ENCODE data around the gene USP11.

DNA sequence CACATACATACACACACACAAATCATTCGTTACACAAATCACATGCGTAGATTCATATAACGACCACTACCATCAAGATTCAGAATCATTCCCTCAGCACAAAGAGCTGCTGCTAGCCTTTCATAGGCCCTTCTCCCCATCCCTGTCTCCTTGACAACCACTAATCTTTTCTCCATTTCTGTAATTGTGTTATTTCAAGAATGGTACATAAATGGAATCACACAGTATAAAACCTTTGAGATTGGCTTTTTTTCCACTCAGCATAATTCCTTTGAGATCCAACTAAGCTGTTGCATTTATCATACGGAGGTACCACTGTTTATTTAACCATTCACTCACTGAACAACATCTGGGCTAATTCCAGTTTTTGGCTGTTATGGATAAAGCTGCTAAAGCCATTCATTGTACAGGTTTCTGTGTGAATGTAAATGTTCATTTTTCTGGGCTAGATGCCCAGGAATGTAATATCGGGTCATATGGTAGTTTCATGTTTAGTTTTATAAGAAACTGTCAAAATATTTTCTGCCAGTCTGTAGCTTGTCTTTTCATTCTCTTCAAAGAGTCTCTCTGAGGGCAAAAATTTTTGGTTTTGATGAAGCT, 64.1 kb downstream of the USP11 start:
- TF ChIP-seq, protein P1, sequence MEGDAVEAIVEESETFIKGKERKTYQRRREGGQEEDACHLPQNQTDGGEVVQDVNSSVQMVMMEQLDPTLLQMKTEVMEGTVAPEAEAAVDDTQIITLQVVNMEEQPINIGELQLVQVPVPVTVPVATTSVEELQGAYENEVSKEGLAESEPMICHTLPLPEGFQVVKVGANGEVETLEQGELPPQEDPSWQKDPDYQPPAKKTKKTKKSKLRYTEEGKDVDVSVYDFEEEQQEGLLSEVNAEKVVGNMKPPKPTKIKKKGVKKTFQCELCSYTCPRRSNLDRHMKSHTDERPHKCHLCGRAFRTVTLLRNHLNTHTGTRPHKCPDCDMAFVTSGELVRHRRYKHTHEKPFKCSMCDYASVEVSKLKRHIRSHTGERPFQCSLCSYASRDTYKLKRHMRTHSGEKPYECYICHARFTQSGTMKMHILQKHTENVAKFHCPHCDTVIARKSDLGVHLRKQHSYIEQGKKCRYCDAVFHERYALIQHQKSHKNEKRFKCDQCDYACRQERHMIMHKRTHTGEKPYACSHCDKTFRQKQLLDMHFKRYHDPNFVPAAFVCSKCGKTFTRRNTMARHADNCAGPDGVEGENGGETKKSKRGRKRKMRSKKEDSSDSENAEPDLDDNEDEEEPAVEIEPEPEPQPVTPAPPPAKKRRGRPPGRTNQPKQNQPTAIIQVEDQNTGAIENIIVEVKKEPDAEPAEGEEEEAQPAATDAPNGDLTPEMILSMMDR (IDR thresholded peaks at IDR 0.05): no peak
- no peak for TF ChIP-seq POLR2A (IDR thresholded peaks at IDR 0.05)
